Stimulated activated CD4-positive, alpha-beta T cell treated with anti-CD3 and anti-CD28 coated beads, Interleukin-1b, Interleukin-23, amount 100 ng/mL, for 48 hours (primary cell): Measurements from ENCODE around the gene ANKRD22.

Experiments used
- DNase-seq: peaks from one replicate; pipeline ENCODE4 v3.0.0-alpha.2; 2020

The ANKRD22 gene

DNA sequence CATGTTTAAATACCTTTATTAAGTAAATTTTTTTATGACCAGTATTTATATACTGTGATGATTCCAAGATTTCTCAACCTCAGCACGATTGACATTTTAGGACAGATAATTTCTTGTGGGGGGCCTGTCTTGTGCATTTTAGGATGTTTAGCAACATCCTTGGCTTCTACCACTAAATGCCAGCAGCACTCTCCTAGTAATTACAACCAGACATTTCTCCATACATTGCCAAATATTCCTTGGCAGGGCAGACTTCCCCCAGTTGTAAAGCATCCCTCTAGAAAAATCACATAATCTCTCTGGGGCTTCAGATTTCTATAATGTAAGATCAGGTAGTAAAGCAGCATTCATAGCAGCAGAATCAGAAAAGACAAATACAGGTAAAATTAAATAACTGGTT lies 56.9 kb downstream of the ANKRD22 start:
- no peak for DNase-seq

DNA sequence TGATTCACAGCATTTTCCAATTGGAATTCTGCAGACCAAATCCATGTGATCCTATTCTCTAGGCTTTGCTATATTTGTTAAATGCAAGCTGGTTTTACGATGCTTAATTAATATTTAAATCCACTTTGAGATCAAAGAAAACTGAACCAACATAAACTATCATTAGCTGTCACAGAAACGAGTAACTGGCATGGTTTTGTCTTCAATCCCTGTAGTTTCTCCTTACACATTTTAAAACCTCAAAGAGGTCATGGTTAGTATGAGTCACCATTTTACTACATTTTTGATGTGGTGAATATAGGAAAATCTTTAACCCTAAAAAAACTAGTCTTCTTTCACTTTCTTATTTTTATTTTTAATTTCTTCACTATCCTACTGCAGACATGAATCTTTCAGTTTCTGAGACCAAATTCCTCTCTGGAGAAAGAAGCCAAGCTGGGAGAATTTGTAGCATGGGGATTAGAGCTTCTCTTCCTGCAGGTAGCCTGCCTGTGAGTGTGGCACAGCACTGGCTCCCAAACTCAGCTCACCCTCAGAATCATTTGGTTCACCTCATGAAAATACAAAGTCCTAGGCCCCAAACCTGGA lies 57.8 kb downstream of the ANKRD22 start:
- DNase-seq, result no peak

DNA sequence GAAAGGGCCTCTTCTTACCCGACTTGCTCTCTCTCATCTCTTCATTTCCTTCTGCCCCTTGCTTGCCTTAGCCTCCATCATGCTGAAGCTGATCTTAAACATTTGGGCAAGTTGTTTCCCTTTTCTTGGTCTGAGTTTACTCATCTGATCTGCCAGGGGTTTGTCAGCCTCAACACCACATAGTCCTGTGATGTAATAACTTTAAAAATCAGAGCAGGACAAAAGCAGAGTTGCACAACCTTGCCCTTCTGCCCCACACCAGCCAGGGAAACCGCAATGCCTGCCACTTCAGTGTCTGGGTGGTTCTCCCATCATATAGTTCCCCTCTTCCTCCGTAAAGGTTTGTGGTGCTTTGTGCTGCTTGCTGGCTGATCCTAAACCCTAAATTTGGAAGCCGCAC lies 59.0 kb downstream of the ANKRD22 start:
- DNase-seq, result no peak

DNA sequence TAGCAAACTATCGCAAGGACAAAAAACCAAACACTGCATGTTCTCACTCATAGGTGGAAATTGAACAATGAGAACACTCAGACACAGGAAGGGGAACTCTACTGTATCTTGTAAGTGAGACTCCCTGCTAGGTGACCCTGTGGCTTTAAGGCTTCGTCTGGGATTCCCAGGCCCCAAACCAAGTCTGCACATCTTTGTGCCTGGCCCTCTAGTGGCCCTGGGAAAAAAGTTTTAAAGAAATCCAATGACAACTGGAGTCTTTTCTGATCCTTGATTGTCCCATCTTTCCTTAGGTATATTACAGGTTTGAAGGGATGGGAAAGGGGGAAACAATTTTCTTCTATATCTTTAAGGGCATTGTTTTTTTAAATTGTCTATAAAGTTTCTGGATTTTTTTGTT lies 59.7 kb downstream of the ANKRD22 start:
- no peak for DNase-seq

DNA sequence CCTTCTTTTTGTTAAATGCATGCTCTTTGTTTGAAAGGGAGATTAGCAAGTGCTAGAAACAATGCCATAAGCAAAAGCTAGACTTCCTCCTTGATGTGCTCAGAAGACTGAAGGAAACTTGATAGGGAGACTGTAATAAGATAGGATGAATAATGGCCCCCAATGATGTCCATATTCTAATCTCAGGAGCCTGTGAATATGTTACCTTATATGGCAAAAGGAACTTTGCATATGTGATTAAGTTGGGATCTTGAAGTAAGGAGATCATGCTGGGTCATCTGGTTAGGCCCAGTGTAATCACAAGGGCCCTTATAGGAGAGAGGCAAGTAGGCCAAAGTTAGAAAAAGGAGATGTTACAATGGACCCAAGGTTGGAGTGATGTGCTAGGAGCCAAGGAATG lies 62.7 kb downstream of the ANKRD22 start:
- no peak for DNase-seq

DNA sequence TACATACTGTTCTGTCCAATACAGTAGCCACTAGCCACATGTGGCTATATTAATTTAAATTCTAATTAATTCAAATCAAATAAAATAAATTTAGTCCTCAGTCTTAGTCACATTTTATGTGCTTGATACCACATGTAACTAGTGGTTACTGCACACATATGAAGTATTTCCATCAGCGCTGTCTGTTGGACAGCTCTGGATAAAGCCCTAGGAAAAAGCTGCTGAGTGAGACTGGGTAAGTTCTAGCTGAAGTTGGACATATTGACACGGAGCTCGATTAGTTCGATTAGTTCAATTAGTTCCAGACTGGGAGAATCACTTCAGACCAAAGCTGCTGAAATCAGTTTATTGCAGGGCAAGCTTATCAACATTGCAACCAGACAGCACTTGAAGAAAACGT lies 64.2 kb downstream of the ANKRD22 start:
- DNase-seq, result no peak

DNA sequence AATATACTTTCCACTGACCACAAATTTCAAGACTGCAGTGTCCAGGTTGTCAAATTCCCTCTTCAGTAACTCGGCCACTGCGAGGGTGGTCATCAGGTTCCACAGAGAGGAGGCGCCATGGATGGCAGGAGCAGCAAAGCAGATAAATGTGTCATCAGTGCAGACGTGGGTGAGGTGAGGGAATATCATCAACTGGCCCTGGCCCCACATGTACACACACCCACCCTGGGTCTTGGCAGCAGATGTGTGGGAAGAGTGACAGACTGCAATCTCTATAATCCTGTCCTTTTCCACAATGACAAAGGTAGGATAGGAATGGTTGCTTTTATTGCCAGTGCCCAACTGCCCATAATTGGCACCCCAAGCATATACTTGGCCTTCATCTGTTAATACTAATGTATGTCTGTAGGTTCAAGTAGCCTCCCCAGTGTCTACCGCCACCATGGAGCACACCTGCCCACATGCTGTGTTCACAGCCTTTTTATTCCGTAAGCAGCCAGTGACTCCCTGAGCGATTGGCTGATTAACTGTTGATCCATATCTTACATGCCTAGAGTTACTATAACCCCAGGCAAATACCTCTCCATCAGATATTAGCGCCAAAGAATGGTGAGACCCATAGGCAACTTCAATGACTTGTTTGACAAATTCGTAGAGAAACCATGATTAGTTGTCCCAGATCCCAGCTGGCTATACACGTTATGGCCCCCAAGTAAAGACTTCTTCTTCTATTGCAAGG lies 65.4 kb downstream of the ANKRD22 start:
- no peak for DNase-seq

DNA sequence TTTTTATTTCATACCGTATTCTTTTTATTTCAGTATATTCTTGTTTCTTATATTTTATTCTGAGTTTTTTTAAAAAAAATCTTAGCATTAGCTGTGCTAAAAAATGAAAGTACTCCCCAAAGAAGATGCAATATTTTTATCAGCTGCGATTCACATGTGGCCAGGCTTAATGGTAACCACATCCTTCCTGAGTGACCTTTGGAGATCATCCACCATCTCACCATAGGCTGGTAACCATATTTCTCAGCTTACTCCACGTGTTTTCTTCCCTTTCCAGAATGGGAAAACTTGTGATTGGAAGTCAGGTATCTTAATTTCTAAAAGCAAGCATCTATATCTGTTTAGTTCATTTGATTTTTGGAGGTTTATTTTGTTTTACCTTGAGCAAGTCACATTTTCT lies 67.9 kb downstream of the ANKRD22 start:
- DNase-seq, result no peak

DNA sequence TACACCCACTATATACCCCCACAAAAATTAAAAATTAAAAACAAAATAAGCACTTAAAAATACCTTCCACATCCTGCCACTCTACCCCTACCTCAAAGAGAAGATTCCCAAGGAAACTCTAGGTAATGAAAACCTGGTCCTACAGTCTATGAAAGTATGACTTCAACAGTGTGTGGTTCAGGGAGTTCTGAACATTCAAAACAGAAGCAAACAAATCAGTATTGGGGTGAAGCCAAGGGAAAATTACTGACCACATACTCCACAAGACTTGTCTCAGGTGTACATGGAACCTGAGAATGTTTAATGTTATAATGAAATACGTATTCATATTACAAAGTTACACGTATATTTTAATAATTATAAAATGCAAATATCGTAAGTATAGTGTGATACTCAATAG lies 69.4 kb downstream of the ANKRD22 start:
- no peak for DNase-seq

DNA sequence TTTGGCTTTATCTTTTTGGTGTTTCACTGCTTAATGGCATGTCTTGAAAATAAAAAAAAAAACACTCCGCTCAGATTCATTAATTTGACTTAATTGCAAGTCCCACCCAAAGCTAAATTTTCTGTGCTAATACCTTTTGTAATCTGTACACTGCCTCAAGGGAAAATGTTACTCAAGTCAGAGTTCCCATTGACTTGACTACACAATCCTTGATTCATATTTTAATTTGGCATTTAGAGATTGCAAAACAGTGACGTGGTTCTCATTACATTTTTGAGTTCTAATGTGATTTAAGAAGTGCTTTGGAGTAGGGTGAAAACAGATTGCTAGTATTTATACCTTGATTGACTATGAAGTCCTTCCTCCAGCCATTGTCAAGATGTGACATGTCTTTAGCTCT lies 70.4 kb downstream of the ANKRD22 start:
- no peak for DNase-seq
